Body of pancreas (tissue), 4 donors: ENCODE data around the gene CD55.

Experiments used
- POLR2A ChIP-seq, 3 donors: fragments of 450-650 bp; IDR thresholded peaks; one replicate each; pipeline ENCODE4 v1.6.1; 2016; ENCODE audit warnings: antibody characterized with exemption in 3 of 3, mild to moderate bottlenecking in 2 of 3
- TF ChIP-seq, protein P1 (sequence below), 7 experiments: fragments of 450-650 bp in 4 of 7; fragments of 200-600 bp in 3 of 7; sonication (generic) in 3 of 7; IDR thresholded peaks; one replicate each; pipeline ENCODE4 v1.5.1; 2016 to 2019; ENCODE audit warnings: antibody characterized with exemption in 7 of 7

DNA sequence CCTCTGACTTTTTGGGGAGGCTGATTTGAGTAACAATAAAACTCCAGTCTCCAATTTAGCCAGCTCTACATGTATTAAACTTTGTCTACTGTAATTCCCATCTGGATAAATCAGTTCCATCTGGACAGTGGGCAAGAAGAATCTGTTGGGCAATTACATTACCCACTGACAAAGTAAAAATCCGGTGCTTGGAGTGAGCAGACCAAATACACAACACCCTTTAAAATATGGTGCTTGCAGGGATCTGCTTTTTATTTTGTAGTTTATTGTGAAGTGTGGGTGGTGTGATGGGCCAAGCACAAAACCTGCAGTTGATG lies 8.9 kb upstream of the CD55 start:
- no peak for TF ChIP-seq POLR2A (IDR thresholded peaks at IDR 0.05)
- TF ChIP-seq, protein P1, sequence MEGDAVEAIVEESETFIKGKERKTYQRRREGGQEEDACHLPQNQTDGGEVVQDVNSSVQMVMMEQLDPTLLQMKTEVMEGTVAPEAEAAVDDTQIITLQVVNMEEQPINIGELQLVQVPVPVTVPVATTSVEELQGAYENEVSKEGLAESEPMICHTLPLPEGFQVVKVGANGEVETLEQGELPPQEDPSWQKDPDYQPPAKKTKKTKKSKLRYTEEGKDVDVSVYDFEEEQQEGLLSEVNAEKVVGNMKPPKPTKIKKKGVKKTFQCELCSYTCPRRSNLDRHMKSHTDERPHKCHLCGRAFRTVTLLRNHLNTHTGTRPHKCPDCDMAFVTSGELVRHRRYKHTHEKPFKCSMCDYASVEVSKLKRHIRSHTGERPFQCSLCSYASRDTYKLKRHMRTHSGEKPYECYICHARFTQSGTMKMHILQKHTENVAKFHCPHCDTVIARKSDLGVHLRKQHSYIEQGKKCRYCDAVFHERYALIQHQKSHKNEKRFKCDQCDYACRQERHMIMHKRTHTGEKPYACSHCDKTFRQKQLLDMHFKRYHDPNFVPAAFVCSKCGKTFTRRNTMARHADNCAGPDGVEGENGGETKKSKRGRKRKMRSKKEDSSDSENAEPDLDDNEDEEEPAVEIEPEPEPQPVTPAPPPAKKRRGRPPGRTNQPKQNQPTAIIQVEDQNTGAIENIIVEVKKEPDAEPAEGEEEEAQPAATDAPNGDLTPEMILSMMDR (IDR thresholded peaks at IDR 0.05): no peak
